Measurements from ENCODE around the gene MLEC.

DNA sequence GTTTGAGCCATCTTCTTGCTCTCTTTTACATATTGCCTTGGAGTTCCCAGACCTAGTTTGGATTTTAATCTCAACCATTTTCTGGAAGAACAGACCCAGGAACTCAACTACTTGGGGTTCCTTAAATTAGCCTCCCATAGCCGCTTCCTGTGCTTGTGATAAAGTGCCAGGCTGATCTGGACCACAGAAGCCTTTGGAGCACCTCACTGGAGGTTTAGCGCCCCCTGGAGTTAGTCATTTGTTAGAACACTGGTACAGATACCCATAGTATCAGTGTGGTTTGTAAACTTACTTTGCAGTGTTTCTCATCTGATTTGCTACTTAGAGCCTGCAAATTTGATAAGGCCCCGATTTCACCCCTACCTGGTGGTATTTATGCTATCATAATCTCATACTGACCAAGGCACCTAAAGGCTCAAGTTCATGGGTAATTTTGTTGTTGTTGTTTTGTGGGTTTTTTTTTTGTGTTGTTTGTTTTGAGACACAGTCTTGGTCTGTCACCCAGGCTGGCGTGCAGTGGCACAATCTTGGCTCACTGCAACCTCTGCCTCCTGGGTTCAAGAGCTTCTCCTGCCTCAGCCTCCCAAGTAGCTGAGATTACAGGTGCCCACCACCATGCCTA lies 27.0 kb downstream of the MLEC start:
- no peak for TF ChIP-seq POLR2A (IDR thresholded peaks at IDR 0.05)
- TF ChIP-seq, protein P1, sequence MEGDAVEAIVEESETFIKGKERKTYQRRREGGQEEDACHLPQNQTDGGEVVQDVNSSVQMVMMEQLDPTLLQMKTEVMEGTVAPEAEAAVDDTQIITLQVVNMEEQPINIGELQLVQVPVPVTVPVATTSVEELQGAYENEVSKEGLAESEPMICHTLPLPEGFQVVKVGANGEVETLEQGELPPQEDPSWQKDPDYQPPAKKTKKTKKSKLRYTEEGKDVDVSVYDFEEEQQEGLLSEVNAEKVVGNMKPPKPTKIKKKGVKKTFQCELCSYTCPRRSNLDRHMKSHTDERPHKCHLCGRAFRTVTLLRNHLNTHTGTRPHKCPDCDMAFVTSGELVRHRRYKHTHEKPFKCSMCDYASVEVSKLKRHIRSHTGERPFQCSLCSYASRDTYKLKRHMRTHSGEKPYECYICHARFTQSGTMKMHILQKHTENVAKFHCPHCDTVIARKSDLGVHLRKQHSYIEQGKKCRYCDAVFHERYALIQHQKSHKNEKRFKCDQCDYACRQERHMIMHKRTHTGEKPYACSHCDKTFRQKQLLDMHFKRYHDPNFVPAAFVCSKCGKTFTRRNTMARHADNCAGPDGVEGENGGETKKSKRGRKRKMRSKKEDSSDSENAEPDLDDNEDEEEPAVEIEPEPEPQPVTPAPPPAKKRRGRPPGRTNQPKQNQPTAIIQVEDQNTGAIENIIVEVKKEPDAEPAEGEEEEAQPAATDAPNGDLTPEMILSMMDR (IDR thresholded peaks at IDR 0.05), result peak; percentile 74 to 88 (median 81)
